NCI-H2171 treated with DMSO at 0.1 percent for 48 hours (cell line): ENCODE measurements around the gene ETFA.

ENCODE experiments used
- DNase-seq: peaks from one replicate; lab custom pipeline; 2025; lab: John Stamatoyannopoulos, UW

Gene ETFA

GRCh38 chr15:76215634-76216033 is 95.6 kb downstream of the ETFA start:
- DNase-seq: no peak

- no peak for DNase-seq
Observed at GRCh38 chr15:76209942-76210341, 101.3 kb downstream of the ETFA start.

GRCh38 chr15:76209523-76209922 is 101.7 kb downstream of the ETFA start:
- no peak for DNase-seq

- no peak for DNase-seq
Observed at GRCh38 chr15:76208786-76209424, 102.4 kb downstream of the ETFA start.

GRCh38 chr15:76208084-76208785 is 103.0 kb downstream of the ETFA start:
- DNase-seq: no peak

- peak; percentile 100 for DNase-seq
Observed at GRCh38 chr15:76206325-76206976, 104.8 kb downstream of the ETFA start.

- DNase-seq: no peak
Observed at GRCh38 chr15:76204916-76205460, 106.3 kb downstream of the ETFA start.

- DNase-seq: no peak
Observed at GRCh38 chr15:76204109-76204845, 107.0 kb downstream of the ETFA start.

GRCh38 chr15:76203346-76204108 is 107.7 kb downstream of the ETFA start:
- DNase-seq: no peak

GRCh38 chr15:76201536-76202255 is 109.6 kb downstream of the ETFA start:
- DNase-seq: no peak

- DNase-seq: no peak
Observed at GRCh38 chr15:76200641-76201105, 110.6 kb downstream of the ETFA start.

GRCh38 chr15:76200083-76200465 is 111.2 kb downstream of the ETFA start:
- DNase-seq: no peak

- no peak for DNase-seq
Observed at GRCh38 chr15:76199106-76200082, 111.9 kb downstream of the ETFA start.

GRCh38 chr15:76198456-76199105 is 112.7 kb downstream of the ETFA start:
- no peak for DNase-seq

GRCh38 chr15:76197703-76198455 is 113.4 kb downstream of the ETFA start:
- DNase-seq: no peak

GRCh38 chr15:76196269-76197231 is 114.7 kb downstream of the ETFA start:
- DNase-seq: peak; percentile 16
